HepG2 (cell line): ENCODE measurements around the gene TSC22D2. TPM values are rescaled to one million over a fixed set of nuclear protein-coding genes. Genes with fewer than 3 reads are reported as not detected.

Experiments used
- CCDC6 ChIP-seq: sonication (generic); formaldehyde crosslinking; IDR thresholded peaks from 2 replicates; pipeline ENCODE4 v1.8.1; 2022; ENCODE audit warnings: mild to moderate bottlenecking, missing genetic modification reagents, moderate library complexity
- DPF2 ChIP-seq: sonication (generic); formaldehyde crosslinking; IDR thresholded peaks from 2 replicates; pipeline ENCODE4 v1.4.0; 2020; ENCODE audit warnings: mild to moderate bottlenecking, low read depth, missing genetic modification reagents, borderline replicate concordance
- GABPB1 ChIP-seq: IDR thresholded peaks from 2 replicates; pipeline ENCODE4 v1.6.1; 2016; ENCODE audit warnings: mild to moderate bottlenecking, missing genetic modification reagents, moderate library complexity, missing compliant biosample characterization
- GATAD2A ChIP-seq: IDR thresholded peaks from 2 replicates; pipeline ENCODE4 v1.6.1; 2016
- HDAC2 ChIP-seq: sonication (generic); formaldehyde crosslinking; IDR thresholded peaks from 2 replicates; pipeline ENCODE4 v1.4.0; 2020; ENCODE audit warnings: missing genetic modification reagents
- JDP2 ChIP-seq: sonication (generic); formaldehyde crosslinking; IDR thresholded peaks from 2 replicates; pipeline ENCODE4 v1.8.1; 2022; ENCODE audit warnings: missing genetic modification reagents, borderline replicate concordance
- NBN ChIP-seq: fragments of 450-650 bp; conservative IDR thresholded peaks from 2 replicates; pipeline ENCODE4 v1.6.1; 2017
- NCOA1 ChIP-seq: sonication (generic); formaldehyde crosslinking; IDR thresholded peaks from 2 replicates; pipeline ENCODE4 v1.9.0; 2021; ENCODE audit warnings: missing genetic modification reagents
- NFRKB ChIP-seq: fragments of 450-650 bp; IDR thresholded peaks from 2 replicates; pipeline ENCODE4 v1.6.1; 2017
- REL ChIP-seq: sonication (generic); formaldehyde crosslinking; conservative IDR thresholded peaks from 2 replicates; pipeline ENCODE4 v1.8.0; 2022; ENCODE audit warnings: mild to moderate bottlenecking, missing genetic modification reagents, moderate library complexity
- SAFB2 ChIP-seq: sonication (generic); formaldehyde crosslinking; IDR thresholded peaks from 2 replicates; pipeline ENCODE4 v1.5.1; 2020; ENCODE audit warnings: missing genetic modification reagents, low read depth, mild to moderate bottlenecking, borderline replicate concordance
- SATB2 ChIP-seq: sonication (generic); formaldehyde crosslinking; IDR thresholded peaks from 2 replicates; pipeline ENCODE4 v1.5.0; 2020; ENCODE audit warnings: missing genetic modification reagents
- U2AF1 ChIP-seq: fragments of 200-400 bp; formaldehyde crosslinking; optimal IDR thresholded peaks from 2 replicates; pipeline ENCODE3; 2017; ENCODE audit warnings: mild to moderate bottlenecking, low read depth, low read length
- ZFAT ChIP-seq: sonication (generic); formaldehyde crosslinking; conservative IDR thresholded peaks from 2 replicates; pipeline ENCODE4 v1.8.1; 2023; ENCODE audit warnings: missing genetic modification reagents, inconsistent platforms
- ZFYVE20 ChIP-seq: sonication (generic); formaldehyde crosslinking; IDR thresholded peaks from 2 replicates; pipeline ENCODE4 v1.8.0; 2023; ENCODE audit warnings: low read depth, mild to moderate bottlenecking, moderate library complexity, missing genetic modification reagents, borderline replicate concordance
- ZNF12 ChIP-seq: sonication (generic); formaldehyde crosslinking; IDR thresholded peaks from 2 replicates; pipeline ENCODE4 v1.5.0; 2020; ENCODE audit warnings: missing genetic modification reagents
- ZNF17 ChIP-seq: sonication (generic); formaldehyde crosslinking; IDR thresholded peaks from 2 replicates; pipeline ENCODE4 v1.5.0; 2020; ENCODE audit warnings: mild to moderate bottlenecking, missing genetic modification reagents
- ZNF224 ChIP-seq: sonication (generic); formaldehyde crosslinking; IDR thresholded peaks from 2 replicates; pipeline ENCODE4 v1.5.0; 2020; ENCODE audit warnings: mild to moderate bottlenecking, missing genetic modification reagents
- ZNF383 ChIP-seq: sonication (generic); formaldehyde crosslinking; IDR thresholded peaks from 2 replicates; pipeline ENCODE4 v1.4.0; 2020; ENCODE audit warnings: missing genetic modification reagents, mild to moderate bottlenecking, borderline replicate concordance
- ZNF615 ChIP-seq: sonication (generic); formaldehyde crosslinking; IDR thresholded peaks from 2 replicates; pipeline ENCODE4 v1.5.0; 2020; ENCODE audit warnings: mild to moderate bottlenecking, missing genetic modification reagents, borderline replicate concordance
- ZNF670 ChIP-seq: sonication (generic); formaldehyde crosslinking; IDR thresholded peaks from 2 replicates; pipeline ENCODE4 v1.8.0; 2022; ENCODE audit warnings: mild to moderate bottlenecking, missing genetic modification reagents, borderline replicate concordance
- ZNF737 ChIP-seq: sonication (generic); formaldehyde crosslinking; IDR thresholded peaks from 2 replicates; pipeline ENCODE4 v1.5.0; 2020; ENCODE audit warnings: missing genetic modification reagents, mild to moderate bottlenecking, borderline replicate concordance
- ZNF773 ChIP-seq: sonication (generic); formaldehyde crosslinking; IDR thresholded peaks from 2 replicates; pipeline ENCODE4 v1.4.0; 2020; ENCODE audit warnings: missing genetic modification reagents, borderline replicate concordance
- ZNF839 ChIP-seq: sonication (generic); formaldehyde crosslinking; IDR thresholded peaks from 2 replicates; pipeline ENCODE4 v1.4.0; 2020; ENCODE audit warnings: missing genetic modification reagents, mild to moderate bottlenecking, borderline replicate concordance
- polyA plus RNA-seq, 8 experiments: library from polyadenylated mRNA; depleted of rRNA in 3 of 8; stranded (reverse) in 7 of 8; unstranded in 1 of 8; fragments of >200 nt; fragmentation: Illumina TruSeq in 4 of 8; extraction: Trizol in 4 of 8; gene quantifications; 2 replicates each; pipeline versions ENCODE4 v1.2.1 to v1.2.3, GENCODE V29; 2011 to 2016; ENCODE audit warnings: low read depth in 4 of 8, missing spikeins in 1 of 8, mixed read lengths in 1 of 8; ENCODE audit not compliant: insufficient read depth in 1 of 8
- total RNA-seq, 5 experiments: library from RNA; depleted of rRNA; stranded (reverse); fragments of >200 nt; fragmentation: Illumina TruSeq; extraction: Trizol; gene quantifications; 2 replicates each; pipeline ENCODE4 v1.2.3, GENCODE V29; 2016; ENCODE audit warnings: low read depth in 1 of 5
- TF ChIP-seq, protein P1 (sequence below): sonication (generic); formaldehyde crosslinking; IDR thresholded peaks from 2 replicates; pipeline ENCODE4 v1.5.0; 2020; ENCODE audit warnings: mild to moderate bottlenecking, missing genetic modification reagents
- TF ChIP-seq, protein P2 (sequence below): sonication (generic); formaldehyde crosslinking; IDR thresholded peaks from 2 replicates; pipeline ENCODE4 v1.4.0; 2020; ENCODE audit warnings: missing genetic modification reagents, borderline replicate concordance

TSC22D2 gene
- total and polyA plus RNA-seq, 2 of the 13 experiments (the other 11 are each of a cell fraction or from before 2014, with no cell fraction given): 4.6 to 8.2 TPM

DNA sequence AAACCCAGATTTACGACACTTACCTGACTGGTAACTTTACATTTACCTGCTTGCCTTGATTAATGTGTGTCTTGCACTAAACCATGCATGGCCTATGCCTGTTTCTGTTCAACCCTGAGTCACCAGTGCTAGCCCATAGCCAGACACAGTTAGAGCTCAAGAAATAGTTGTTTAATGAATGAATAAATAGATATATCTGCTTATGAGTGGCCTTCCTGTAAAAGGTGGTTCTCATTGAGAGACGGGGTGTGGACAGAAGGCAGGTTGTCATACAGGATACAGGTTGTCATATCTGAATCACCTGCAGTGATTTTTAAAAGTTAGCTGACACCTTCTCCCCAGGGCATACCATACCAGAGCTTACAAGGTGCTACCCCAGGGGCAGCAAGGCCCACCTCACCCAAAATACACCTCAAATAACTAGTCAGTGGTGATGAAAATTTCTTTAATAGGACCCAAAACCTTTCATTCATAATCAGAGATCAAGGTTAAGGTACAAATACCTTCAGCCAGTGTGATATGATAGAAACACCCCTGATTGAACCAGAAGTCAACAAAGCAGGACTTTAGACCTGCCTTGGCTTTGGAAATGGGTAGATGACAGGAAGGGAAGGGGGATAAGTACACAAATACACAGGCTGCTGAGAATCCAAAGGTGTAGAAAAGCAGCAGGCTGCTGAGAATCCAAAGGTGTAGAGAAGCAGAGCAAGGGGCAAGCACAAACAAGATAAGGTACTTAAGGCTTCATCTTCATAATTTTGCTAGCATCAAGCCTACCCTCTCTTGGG, 45.4 kb upstream of the TSC22D2 start (continued):
- TF ChIP-seq, protein P1, sequence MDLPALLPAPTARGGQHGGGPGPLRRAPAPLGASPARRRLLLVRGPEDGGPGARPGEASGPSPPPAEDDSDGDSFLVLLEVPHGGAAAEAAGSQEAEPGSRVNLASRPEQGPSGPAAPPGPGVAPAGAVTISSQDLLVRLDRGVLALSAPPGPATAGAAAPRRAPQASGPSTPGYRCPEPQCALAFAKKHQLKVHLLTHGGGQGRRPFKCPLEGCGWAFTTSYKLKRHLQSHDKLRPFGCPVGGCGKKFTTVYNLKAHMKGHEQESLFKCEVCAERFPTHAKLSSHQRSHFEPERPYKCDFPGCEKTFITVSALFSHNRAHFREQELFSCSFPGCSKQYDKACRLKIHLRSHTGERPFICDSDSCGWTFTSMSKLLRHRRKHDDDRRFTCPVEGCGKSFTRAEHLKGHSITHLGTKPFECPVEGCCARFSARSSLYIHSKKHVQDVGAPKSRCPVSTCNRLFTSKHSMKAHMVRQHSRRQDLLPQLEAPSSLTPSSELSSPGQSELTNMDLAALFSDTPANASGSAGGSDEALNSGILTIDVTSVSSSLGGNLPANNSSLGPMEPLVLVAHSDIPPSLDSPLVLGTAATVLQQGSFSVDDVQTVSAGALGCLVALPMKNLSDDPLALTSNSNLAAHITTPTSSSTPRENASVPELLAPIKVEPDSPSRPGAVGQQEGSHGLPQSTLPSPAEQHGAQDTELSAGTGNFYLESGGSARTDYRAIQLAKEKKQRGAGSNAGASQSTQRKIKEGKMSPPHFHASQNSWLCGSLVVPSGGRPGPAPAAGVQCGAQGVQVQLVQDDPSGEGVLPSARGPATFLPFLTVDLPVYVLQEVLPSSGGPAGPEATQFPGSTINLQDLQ: no peak
- TF ChIP-seq ZNF224 (no peak), ZFYVE20 (CRISPR knock-in tag) (no peak), GATAD2A (CRISPR knock-in tag) (peak; percentile 42; the same call in 1 of the 2 replicates), SATB2 (CRISPR knock-in tag) (no peak), JDP2 (CRISPR knock-in tag) (no peak), U2AF1 (no peak), REL (CRISPR knock-in tag) (no peak), ZNF839 (CRISPR knock-in tag) (no peak), ZNF383 (CRISPR knock-in tag) (no peak), NBN (no peak), CCDC6 (no peak), ZNF670 (CRISPR knock-in tag) (no peak), HDAC2 (CRISPR knock-in tag) (no peak), ZNF12 (CRISPR knock-in tag) (no peak), ZFAT (no peak), DPF2 (no peak), NCOA1 (CRISPR knock-in tag) (no peak), NFRKB (no peak), ZNF17 (no peak), ZNF737 (no peak), GABPB1 (CRISPR knock-in tag) (no peak), ZNF773 (CRISPR knock-in tag) (no peak), SAFB2 (CRISPR knock-in tag) (no peak), ZNF615 (CRISPR knock-in tag) (no peak)
- TF ChIP-seq, protein P2, sequence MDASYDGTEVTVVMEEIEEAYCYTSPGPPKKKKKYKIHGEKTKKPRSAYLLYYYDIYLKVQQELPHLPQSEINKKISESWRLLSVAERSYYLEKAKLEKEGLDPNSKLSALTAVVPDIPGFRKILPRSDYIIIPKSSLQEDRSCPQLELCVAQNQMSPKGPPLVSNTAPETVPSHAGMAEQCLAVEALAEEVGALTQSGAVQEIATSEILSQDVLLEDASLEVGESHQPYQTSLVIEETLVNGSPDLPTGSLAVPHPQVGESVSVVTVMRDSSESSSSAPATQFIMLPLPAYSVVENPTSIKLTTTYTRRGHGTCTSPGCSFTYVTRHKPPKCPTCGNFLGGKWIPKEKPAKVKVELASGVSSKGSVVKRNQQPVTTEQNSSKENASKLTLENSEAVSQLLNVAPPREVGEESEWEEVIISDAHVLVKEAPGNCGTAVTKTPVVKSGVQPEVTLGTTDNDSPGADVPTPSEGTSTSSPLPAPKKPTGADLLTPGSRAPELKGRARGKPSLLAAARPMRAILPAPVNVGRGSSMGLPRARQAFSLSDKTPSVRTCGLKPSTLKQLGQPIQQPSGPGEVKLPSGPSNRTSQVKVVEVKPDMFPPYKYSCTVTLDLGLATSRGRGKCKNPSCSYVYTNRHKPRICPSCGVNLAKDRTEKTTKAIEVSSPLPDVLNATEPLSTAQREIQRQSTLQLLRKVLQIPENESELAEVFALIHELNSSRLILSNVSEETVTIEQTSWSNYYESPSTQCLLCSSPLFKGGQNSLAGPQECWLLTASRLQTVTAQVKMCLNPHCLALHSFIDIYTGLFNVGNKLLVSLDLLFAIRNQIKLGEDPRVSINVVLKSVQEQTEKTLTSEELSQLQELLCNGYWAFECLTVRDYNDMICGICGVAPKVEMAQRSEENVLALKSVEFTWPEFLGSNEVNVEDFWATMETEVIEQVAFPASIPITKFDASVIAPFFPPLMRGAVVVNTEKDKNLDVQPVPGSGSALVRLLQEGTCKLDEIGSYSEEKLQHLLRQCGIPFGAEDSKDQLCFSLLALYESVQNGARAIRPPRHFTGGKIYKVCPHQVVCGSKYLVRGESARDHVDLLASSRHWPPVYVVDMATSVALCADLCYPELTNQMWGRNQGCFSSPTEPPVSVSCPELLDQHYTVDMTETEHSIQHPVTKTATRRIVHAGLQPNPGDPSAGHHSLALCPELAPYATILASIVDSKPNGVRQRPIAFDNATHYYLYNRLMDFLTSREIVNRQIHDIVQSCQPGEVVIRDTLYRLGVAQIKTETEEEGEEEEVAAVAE (CRISPR knock-in tag): no peak
